BLaER1 treated with 17β-estradiol and CSF1 and Interleukin-3, amounts not matched to agents 10 nM and 100 nM (cell line): ENCODE results near the gene ZSWIM7.

Experiments
- H3K27ac ChIP-seq, 11 experiments: shearing (Covaris generic); formaldehyde crosslinking; 2 replicates each; pipeline ENCODE4 v1.8.1; 2022
- H3K27me3 ChIP-seq, 11 experiments: shearing (Covaris generic); formaldehyde crosslinking; 2 replicates each; pipeline ENCODE4 v1.8.1; 2022
- H3K36me3 ChIP-seq, 11 experiments: shearing (Covaris generic); formaldehyde crosslinking; 2 replicates each; pipeline ENCODE4 v1.8.1; 2022
- H3K4me1 ChIP-seq, 10 experiments: shearing (Covaris generic); formaldehyde crosslinking; 2 replicates each; pipeline ENCODE4 v1.8.1; 2022
- H3K4me2 ChIP-seq, 11 experiments: shearing (Covaris generic); formaldehyde crosslinking; 2 replicates each; pipeline ENCODE4 v1.8.1; 2022
- H3K4me3 ChIP-seq, 10 experiments: shearing (Covaris generic); formaldehyde crosslinking; 2 replicates each; pipeline ENCODE4 v1.8.1; 2022
- H3K9ac ChIP-seq, 11 experiments: shearing (Covaris generic); formaldehyde crosslinking; 2 replicates each; pipeline ENCODE4 v1.8.1; 2022
- H3K9me3 ChIP-seq, 11 experiments: shearing (Covaris generic); formaldehyde crosslinking; replicated peaks in 1 of 11; 2 replicates each; pipeline ENCODE4 v1.8.1; 2022
- H4K20me1 ChIP-seq, 11 experiments: shearing (Covaris generic); formaldehyde crosslinking; 2 replicates each; pipeline ENCODE4 v1.8.1; 2022
- Cebpa-rat ChIP-seq, 11 experiments: shearing (Covaris generic); IDR thresholded peaks; 2 replicates each; pipeline ENCODE4 v1.8.1; 2022

The ZSWIM7 gene

DNA sequence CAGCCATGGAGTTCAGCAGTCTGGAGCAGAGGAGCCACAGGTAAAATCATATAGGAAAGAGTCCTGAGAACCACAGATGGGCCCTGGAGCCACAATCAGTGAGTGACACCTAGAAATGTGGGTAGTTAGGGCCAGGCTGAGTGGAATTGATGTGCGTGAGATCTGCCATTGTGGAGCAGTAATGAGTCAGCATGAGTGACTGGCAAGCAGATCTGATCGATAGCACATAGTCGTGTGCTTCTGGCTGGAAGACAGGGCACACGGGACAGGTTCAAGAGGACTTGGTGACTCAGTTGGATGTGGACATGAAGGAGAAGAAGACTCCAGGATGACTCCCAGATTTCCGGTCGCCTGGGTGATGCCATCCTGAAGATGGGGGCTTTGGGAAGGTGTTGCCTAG, 42.3 kb downstream of the ZSWIM7 start:
- peak overlapping the region in 9 of 11 experiments; percentile 84 to 95 (median 92); a peak in 18 of 22 replicates for H3K27ac ChIP-seq

GRCh38 chr17:15955793-15956541, 43.5 kb downstream of the ZSWIM7 start:
- TF ChIP-seq Cebpa-rat (IDR thresholded peaks at IDR 0.05), result no peak
- peaks cover 0 to 13% (median 0%) of the 10 kb centered on the region in 11 experiments; a peak in 6 of 22 replicates for H4K20me1 ChIP-seq
- H3K4me1 ChIP-seq, result peaks cover 17 to 86% (median 61%) of the 10 kb centered on the region in 10 experiments
- no peak overlapping the region; a peak in 1 of 22 replicates for H3K9ac ChIP-seq
- H3K27ac ChIP-seq, result peak overlapping the region in 6 of 11 experiments; percentile 90 to 95 (median 92); a peak in 11 of 22 replicates
- H3K9me3 ChIP-seq, result no peaks in the 10 kb centered on the region; a peak in 1 of 22 replicates
- H3K36me3 ChIP-seq, result peaks cover 0 to 14% (median 0%) of the 10 kb centered on the region in 11 experiments; a peak in 4 of 22 replicates
- no peaks in the 10 kb centered on the region for H3K27me3 ChIP-seq
- peak overlapping the region in 10 of 11 experiments; percentile 3 to 90 (median 52); a peak in 17 of 22 replicates for H3K4me2 ChIP-seq
- H3K4me3 ChIP-seq, result no peak overlapping the region

More for the DNA sequence above, 42.3 kb downstream of the ZSWIM7 start:
- no peak for TF ChIP-seq Cebpa-rat (IDR thresholded peaks at IDR 0.05)
- H3K9me3 ChIP-seq, result no peaks in the 10 kb centered on the region; a peak in 1 of 22 replicates
- peaks cover 17 to 92% (median 63%) of the 10 kb centered on the region in 10 experiments for H3K4me1 ChIP-seq
- no peak overlapping the region for H3K4me3 ChIP-seq
- H3K9ac ChIP-seq, result no peak overlapping the region; a peak in 1 of 22 replicates
- peak overlapping the region in 7 of 11 experiments; percentile 80 to 90 (median 85); a peak in 13 of 22 replicates for H3K4me2 ChIP-seq
- peaks cover 0 to 7% (median 0%) of the 10 kb centered on the region in 11 experiments; a peak in 2 of 22 replicates for H3K36me3 ChIP-seq
- no peaks in the 10 kb centered on the region for H3K27me3 ChIP-seq
- peaks cover 0 to 3% (median 0%) of the 10 kb centered on the region in 11 experiments; a peak in 1 of 22 replicates for H4K20me1 ChIP-seq

DNA sequence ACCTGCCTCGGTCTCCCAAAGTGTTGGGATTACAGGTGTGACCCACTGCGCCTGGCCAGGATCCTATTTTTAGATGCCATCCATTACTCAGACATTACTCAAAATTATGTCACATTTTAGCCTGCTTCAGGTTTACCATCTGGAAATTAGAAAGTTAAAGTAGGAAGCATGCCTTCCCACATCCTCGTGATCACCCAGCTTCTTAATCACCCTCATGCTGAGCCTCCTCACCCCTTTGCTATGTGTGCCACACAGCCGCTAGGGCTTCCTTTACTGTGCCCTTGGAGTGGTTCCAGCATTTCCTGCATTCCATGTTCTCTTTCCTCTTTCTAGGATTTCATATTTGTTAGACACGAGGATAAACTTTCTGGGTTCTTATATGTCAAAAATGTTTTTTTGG, 45.3 kb downstream of the ZSWIM7 start:
- Histone ChIP-seq H4K20me1 (peaks cover 0 to 27% (median 0%) of the 10 kb centered on the region in 11 experiments; a peak in 6 of 22 replicates), H3K4me1 (peaks cover 10 to 78% (median 53%) of the 10 kb centered on the region in 10 experiments), H3K9ac (no peak overlapping the region), H3K27ac (no peak overlapping the region), H3K9me3 (no peaks in the 10 kb centered on the region; a peak in 1 of 22 replicates), H3K4me3 (no peak overlapping the region), H3K36me3 (peaks cover 0 to 25% (median 0%) of the 10 kb centered on the region in 11 experiments; a peak in 6 of 22 replicates), H3K27me3 (no peaks in the 10 kb centered on the region), H3K4me2 (peak overlapping the region in 6 of 11 experiments; percentile 19 to 89 (median 55); a peak in 11 of 22 replicates)
- TF ChIP-seq Cebpa-rat (IDR thresholded peaks at IDR 0.05), result no peak

DNA sequence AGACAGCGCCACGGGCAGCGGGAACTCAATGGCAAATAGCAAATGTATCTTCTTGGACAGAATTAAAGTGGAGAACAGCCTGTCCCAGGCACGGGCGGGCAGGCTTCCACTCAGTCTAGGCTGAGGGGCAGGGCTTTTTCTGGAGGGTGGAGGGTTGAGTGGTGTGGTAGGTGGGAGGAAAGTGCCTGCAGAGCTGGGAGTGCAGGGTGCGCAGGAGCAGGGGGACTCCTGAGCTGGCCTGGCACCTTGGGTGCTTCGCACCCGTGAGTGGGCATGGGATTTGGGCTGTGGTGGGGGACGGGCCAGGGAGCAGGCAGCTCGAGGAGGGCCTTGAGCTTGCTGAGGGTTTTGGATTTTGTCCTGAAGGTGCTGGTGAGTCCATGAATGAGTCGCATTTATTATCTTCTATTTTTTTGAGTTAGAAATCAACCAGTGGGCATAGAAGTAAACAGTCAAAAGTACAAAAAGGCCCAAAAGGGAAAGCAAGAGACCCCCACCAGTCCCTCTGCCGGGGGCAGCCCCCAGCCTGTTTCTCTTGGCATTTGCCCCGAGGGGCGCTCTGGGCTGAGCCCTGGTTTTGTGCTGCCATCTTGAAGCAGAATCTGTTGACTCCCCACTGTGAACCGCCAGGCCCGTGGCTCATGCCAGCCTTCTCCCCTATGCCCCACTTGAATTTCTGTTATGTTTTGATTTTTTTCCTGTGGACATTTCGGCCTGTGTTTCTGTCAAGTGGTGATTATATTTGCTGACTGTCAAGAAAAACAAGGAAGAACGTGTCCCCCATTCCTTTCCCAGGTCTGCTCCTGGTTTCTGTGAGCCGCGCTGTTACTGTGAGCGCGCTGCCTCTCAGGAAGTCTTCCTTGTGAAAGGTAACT, 46.4 kb downstream of the ZSWIM7 start:
- H3K9ac ChIP-seq, result no peak overlapping the region
- no peak for TF ChIP-seq Cebpa-rat (IDR thresholded peaks at IDR 0.05)
- peak overlapping the region in 5 of 11 experiments; percentile 0 to 89 (median 62); a peak in 8 of 22 replicates for H3K4me2 ChIP-seq
- H3K4me3 ChIP-seq, result no peak overlapping the region
- H4K20me1 ChIP-seq, result peaks cover 0 to 27% (median 0%) of the 10 kb centered on the region in 11 experiments; a peak in 6 of 22 replicates
- H3K9me3 ChIP-seq, result no peaks in the 10 kb centered on the region; a peak in 1 of 22 replicates
- H3K27ac ChIP-seq, result peak overlapping the region in 4 of 11 experiments; percentile 16 to 33 (median 23); a peak in 4 of 22 replicates
- peaks cover 0 to 72% (median 44%) of the 10 kb centered on the region in 10 experiments; a peak in 17 of 20 replicates for H3K4me1 ChIP-seq
- H3K27me3 ChIP-seq, result no peaks in the 10 kb centered on the region
- H3K36me3 ChIP-seq, result peaks cover 0 to 25% (median 0%) of the 10 kb centered on the region in 11 experiments; a peak in 6 of 22 replicates

DNA sequence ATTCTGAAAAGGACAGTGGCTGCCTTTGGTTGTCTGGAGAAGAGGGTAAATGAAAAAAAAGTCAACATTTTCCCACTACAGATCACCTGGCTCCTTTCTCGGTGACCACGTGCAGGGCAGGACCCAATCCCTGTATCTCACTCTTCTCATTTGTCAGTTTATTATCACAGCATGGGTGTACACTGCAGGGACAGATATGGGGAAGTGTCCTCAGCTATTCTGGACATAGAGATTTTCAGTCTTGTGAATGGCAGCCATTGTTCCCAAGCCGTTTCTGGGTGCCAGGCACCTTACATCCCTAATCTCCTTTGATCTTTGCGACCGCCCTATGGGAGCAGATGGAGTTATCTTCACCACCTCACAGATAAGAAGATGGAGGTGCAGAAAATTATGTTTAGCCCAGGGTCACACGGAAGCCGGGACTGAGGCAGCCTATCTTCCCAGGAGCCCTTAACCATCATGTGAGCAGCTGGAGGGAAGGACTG, 47.4 kb downstream of the ZSWIM7 start:
- no peak overlapping the region for H3K9ac ChIP-seq
- no peak overlapping the region for H3K4me2 ChIP-seq
- peaks cover 0 to 72% (median 38%) of the 10 kb centered on the region in 10 experiments; a peak in 15 of 20 replicates for H3K4me1 ChIP-seq
- no peak overlapping the region for H3K4me3 ChIP-seq
- no peak for TF ChIP-seq Cebpa-rat (IDR thresholded peaks at IDR 0.05)
- no peak overlapping the region for H3K27ac ChIP-seq
- peaks cover 0 to 9% (median 8%) of the 10 kb centered on the region in 11 experiments; a peak in 19 of 22 replicates for H3K27me3 ChIP-seq
- H4K20me1 ChIP-seq, result peaks cover 0 to 28% (median 0%) of the 10 kb centered on the region in 11 experiments; a peak in 6 of 22 replicates
- H3K9me3 ChIP-seq, result no peaks in the 10 kb centered on the region; a peak in 1 of 22 replicates
- H3K36me3 ChIP-seq, result peaks cover 0 to 20% (median 0%) of the 10 kb centered on the region in 11 experiments; a peak in 5 of 22 replicates

DNA sequence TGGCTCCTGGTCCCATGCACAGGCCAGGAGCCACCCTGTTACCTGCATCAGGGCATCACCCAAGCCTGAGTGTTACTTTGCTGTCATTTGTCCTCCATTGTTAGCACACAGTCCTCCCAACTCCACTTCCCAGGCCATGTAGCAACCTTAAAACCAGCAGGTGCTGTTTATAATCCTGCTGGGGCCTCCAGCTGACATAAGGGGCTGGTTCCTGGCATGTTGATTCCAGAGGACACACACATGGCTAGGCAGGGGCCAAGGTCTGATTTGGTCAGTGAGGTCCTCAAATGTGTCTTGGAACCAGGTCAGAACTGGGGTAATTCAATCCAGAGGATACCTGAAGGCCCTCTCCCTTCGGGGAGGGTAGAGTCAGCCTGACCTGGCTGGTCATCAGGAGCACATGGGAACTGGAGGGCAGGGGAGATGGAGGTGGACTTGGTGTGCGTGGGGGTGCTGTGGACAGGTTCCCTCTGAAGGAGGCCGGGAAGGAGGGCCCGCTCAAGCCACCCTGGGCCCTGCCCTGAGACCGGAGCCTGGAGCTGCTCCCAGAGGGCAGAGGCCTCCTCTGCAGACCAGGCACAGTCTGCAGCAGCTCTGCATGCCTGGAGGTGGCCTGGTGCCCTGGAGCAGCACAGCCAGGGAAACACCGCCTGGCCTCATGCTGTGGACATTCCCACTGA, 48.0 kb downstream of the ZSWIM7 start:
- Histone ChIP-seq H4K20me1 (peaks cover 0 to 34% (median 0%) of the 10 kb centered on the region in 11 experiments; a peak in 6 of 22 replicates), H3K4me3 (no peak overlapping the region), H3K36me3 (peaks cover 0 to 18% (median 0%) of the 10 kb centered on the region in 11 experiments; a peak in 4 of 22 replicates), H3K27ac (0 out of 22 replicates have a peak overlapping the region, but pooled peaks of 1 of the 11 experiments have one; percentile 5), H3K27me3 (peaks cover 0 to 15% (median 14%) of the 10 kb centered on the region in 11 experiments; a peak in 19 of 22 replicates), H3K4me2 (no peak overlapping the region), H3K9ac (no peak overlapping the region), H3K4me1 (peaks cover 0 to 72% (median 36%) of the 10 kb centered on the region in 10 experiments; a peak in 17 of 20 replicates), H3K9me3 (no peaks in the 10 kb centered on the region; a peak in 1 of 22 replicates)
- TF ChIP-seq Cebpa-rat (IDR thresholded peaks at IDR 0.05), result no peak

DNA sequence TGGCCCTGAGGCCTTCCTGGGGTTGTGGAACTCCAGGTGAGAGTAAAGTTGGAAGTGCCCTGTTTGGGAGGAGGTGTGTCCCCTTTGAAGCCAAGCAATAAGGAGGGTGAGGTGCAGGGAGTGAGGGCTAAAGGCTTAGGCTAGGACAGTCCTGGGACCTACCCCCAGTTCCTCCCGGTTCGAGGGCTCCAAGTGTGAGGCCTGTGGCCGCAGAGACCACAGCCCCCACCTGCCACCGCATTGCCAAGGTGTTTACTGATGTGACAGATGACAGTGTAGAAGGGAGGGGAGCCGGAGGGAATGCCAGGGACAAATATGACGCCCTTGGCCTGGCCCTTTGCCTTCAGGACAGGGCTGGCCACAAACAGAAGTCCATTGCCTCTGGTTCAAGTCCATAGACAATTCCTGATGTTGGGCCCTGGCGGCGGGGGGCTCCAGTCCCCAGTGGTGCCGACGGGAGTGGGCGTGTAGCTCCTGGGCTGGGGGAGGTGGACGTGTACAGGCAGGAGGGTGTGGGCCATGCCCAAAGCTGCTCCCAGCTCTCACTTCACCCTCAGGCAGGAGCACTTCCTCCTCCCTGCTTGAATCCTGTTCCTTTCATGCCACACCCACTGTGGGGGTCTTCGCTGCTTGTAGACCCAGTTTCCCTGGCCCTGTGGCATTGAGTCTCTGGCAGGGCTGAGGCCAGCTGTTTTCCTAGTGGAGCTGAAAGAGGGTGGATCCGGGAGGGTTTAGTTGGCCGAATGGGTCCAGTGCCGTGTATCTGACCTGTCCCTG, 51.3 kb downstream of the ZSWIM7 start:
- peaks cover 0 to 48% (median 47%) of the 10 kb centered on the region in 11 experiments; a peak in 20 of 22 replicates for H3K27me3 ChIP-seq
- H4K20me1 ChIP-seq, result peaks cover 0 to 34% (median 0%) of the 10 kb centered on the region in 11 experiments; a peak in 6 of 22 replicates
- peak overlapping the region in 5 of 11 experiments; percentile 95 to 99 (median 96); a peak in 10 of 22 replicates for H3K4me2 ChIP-seq
- peak overlapping the region in 4 of 11 experiments; percentile 58 to 83 (median 71); a peak in 6 of 22 replicates for H3K9ac ChIP-seq
- peak overlapping the region in 3 of 10 experiments; percentile 68 to 76 (median 74); a peak in 3 of 20 replicates for H3K4me3 ChIP-seq
- peaks cover 13 to 67% (median 39%) of the 10 kb centered on the region in 10 experiments for H3K4me1 ChIP-seq
- no peaks in the 10 kb centered on the region for H3K9me3 ChIP-seq
- peaks cover 0 to 18% (median 0%) of the 10 kb centered on the region in 11 experiments; a peak in 4 of 22 replicates for H3K36me3 ChIP-seq
- H3K27ac ChIP-seq, result peak overlapping the region in 1 of 11 experiments; percentile 14; a peak in 2 of 22 replicates
- TF ChIP-seq Cebpa-rat (IDR thresholded peaks at IDR 0.05), result no peak
